Ectodermal cell (in vitro differentiated cells): ENCODE measurements around the gene GJA5.

ENCODE experiments used
- H3K27ac ChIP-seq: 2 replicates; pipeline ENCODE4 v1.7.0; 2013; ENCODE audit warnings: mild to moderate bottlenecking, low read depth, low read length; ENCODE audit not compliant: insufficient read depth, poor library complexity, severe bottlenecking
- H3K27me3 ChIP-seq: 2 replicates; pipeline ENCODE4 v1.7.0; 2013; ENCODE audit warnings: mild to moderate bottlenecking, low read length; ENCODE audit not compliant: insufficient read depth, control insufficient read depth, poor library complexity, severe bottlenecking
- H3K36me3 ChIP-seq: one replicate; pipeline ENCODE4 v1.7.0; 2013; ENCODE audit warnings: low read length; ENCODE audit not compliant: control insufficient read depth, insufficient read depth
- H3K4me1 ChIP-seq: one replicate; pipeline ENCODE4 v1.7.0; 2013; ENCODE audit warnings: low read length; ENCODE audit not compliant: control insufficient read depth, insufficient read depth
- H3K4me3 ChIP-seq: 2 replicates; pipeline ENCODE4 v1.7.0; 2013; ENCODE audit warnings: low read depth, low read length, control low read depth; ENCODE audit not compliant: insufficient read depth
- H3K9me3 ChIP-seq: 2 replicates; pipeline ENCODE4 v1.7.0; 2013; ENCODE audit warnings: mild to moderate bottlenecking, low read length, moderate library complexity; ENCODE audit not compliant: control insufficient read depth
- WGBS, 2 experiments: methylation state at CpG; one replicate each; pipeline ENCODE4 v1.1.7; 2013; ENCODE audit warnings: missing lambda C conversion rate in 2 of 2; 5-methylcytosine and 5-hydroxymethylcytosine counted together

The GJA5 gene

DNA sequence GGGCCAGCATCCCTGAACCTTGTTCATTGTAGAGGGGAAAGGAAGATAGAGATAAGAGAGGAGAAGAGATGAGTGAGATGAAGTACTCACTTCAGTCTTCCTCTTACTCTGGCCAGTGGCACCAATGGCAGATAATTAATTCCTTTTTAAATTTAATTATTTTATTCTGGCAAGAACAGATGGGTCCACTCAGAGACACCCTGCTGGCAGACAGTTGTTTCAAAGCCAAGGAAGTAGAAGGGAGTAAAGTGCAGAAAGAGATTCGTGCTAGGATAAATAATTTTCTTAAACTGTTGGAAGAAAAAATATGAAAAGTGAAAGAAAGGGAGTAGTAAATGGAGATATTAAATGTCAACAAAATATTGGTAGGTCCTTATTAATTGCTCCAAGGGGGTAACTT lies 7.7 kb upstream of the GJA5 start:
- Histone ChIP-seq H3K36me3 (no peaks in the 10 kb centered on the region), H3K27me3 (no peaks in the 10 kb centered on the region), H3K4me1 (peaks cover 3% of the 10 kb centered on the region), H3K4me3 (no peak overlapping the region), H3K9me3 (no peaks in the 10 kb centered on the region), H3K27ac (no peak overlapping the region)
- WGBS, 2 experiments: 88 to 96% methylated on average over 1 of the region's 1 CpG

DNA sequence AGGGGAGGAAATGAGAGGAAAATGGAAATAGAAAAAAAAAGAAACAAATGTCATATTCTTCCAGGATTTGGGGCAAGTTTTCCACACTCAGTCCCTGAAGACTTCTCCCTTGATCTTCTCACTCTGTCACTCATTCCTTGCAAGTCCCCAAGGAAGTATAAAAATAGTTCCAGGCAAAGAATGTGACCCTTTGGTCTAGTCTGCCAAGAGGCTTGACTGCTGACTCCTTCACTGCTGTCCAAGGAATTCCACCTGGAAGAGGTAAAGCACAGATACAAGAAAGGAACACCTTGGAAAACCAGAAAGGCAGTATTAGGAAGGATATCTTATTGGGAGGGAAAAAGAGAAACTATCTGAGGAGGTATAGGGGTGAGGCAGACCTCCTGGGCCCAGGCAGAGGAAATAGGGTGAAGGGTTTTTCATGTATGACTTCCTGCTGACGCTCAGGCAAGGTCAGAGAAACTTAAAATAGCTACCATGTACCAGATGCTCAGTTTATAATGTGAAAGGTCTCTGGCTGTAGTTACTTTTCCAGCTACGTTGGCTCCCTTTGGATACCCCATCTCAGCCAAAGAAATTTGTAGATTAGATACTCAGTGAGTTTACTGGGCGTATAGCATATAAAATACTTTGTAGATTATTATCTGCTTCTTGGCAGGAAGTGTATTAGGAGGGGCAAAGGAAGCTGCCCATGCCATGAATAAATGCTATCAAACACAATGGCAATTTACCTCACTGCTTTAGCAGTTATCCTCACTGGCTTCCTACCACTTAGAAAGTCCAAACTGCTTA lies 2.0 kb upstream of the GJA5 start:
- no peaks in the 10 kb centered on the region for H3K9me3 ChIP-seq
- WGBS, 2 experiments: 91% methylated on average over 3 of the region's 3 CpGs
- no peaks in the 10 kb centered on the region for H3K4me1 ChIP-seq
- no peaks in the 10 kb centered on the region for H3K36me3 ChIP-seq
- no peak overlapping the region for H3K4me3 ChIP-seq
- H3K27me3 ChIP-seq: no peaks in the 10 kb centered on the region
- H3K27ac ChIP-seq: no peak overlapping the region

DNA sequence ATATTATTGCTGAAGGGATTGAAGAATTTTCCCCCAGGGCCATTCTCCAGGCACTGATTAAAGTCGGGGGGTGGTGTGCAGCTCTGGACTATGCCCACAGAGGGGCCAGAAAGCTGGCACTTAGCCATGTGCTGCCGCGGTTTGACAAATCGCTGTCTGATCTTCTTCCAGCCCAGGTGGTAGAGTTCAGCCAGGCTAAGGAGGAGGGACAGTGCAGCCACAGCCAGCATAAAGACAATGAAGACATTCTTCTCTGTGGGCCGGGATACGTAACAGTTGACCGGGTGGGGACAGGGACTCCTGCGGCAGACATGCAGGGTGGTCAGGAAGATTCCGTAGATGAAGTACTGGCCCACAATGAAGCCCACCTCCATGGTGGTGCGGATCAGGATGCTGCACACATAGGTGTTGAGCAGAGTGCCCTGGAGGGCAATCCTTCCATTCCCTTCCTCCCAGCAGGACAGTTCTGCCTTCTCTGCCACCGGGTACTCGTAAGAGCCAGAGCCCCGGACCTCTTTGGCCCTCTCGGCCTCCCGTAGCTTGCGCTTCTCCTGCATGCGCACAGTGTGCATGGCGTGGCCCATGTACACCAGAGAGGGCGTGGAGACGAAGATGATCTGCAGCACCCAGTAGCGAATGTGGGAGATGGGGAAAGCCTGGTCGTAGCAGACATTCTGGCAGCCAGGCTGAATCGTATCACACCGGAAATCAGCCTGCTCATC lies 1.9 kb downstream of the GJA5 start:
- 95 to 96% methylated on average over 24 of the region's 24 CpGs for WGBS, 2 experiments
- H3K9me3 ChIP-seq: no peaks in the 10 kb centered on the region
- H3K27me3 ChIP-seq: no peaks in the 10 kb centered on the region
- no peak overlapping the region for H3K27ac ChIP-seq
- no peaks in the 10 kb centered on the region for H3K36me3 ChIP-seq
- H3K4me3 ChIP-seq: no peak overlapping the region
- H3K4me1 ChIP-seq: no peaks in the 10 kb centered on the region

DNA sequence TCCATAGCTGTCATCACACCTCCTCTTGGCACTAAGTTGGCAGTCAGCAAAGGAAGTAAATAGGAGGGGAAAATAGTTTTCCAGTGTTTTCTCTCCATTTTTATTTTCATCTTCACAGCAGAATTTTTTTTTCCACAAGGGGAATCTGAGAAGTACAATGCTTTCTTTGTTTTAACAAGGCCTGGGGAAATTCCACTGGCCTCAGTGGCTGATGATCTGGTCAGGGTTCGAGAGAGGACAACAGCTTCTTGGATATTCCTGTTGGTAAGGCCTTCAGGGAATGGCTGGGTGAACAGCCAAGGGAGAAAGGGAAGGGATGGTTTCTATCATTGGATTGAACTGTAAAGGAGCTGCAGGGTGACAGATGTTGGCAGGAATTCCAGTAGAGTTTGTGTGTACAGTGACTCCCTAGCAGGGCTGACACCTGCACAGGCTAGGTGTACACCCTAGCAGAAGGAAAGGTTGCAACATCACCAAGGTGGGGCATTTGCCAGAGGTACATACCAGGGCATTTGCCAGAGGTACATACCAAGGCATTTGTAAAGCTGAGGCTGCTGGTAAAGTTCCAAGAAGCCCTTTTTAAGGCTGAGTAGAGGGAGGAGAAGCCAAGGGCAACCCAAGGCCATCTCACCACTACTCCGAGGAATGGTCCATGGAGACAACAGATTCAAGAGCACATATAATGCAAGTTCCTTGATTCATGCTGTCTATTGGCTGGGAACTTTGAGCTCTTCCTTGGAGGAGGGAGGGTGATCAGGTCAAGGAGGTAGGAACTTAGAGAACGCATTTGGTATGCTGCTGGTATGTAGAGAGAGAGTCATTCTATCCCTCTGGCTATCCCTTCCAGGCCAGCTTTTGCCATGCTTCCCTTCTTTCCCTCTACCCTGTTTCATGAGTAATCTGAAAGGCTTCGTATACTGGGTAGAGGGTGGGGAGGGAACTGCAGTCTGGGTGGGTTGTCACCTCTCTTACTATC lies 3.1 kb downstream of the GJA5 start:
- 88 to 91% methylated on average over 3 to 4 of the region's 4 CpGs for WGBS, 2 experiments
- H3K27me3 ChIP-seq: no peaks in the 10 kb centered on the region
- no peak overlapping the region for H3K27ac ChIP-seq
- no peaks in the 10 kb centered on the region for H3K4me1 ChIP-seq
- no peak overlapping the region for H3K4me3 ChIP-seq
- H3K36me3 ChIP-seq: no peaks in the 10 kb centered on the region
- H3K9me3 ChIP-seq: no peaks in the 10 kb centered on the region

DNA sequence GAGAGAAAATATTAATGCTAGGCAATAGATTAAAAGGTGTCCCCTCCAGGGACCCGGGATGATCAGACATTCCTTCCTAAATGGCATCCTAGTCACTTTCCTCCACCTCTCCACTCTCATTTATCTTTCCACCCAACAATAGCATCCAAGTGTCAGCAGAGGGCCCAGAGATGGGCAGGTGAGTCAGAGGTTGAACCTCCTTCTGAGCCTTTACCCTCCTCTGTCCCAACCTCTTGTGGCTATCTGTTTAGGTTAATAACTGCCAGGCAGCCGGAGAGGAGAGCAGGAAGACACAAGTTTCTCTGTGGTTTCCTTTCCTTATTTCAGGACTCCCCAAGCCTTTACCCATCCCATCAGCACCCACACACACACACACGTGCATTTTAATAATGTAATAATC lies 4.1 kb downstream of the GJA5 start:
- 90 to 93% methylated on average over 3 of the region's 3 CpGs for WGBS, 2 experiments
- no peaks in the 10 kb centered on the region for H3K4me1 ChIP-seq
- no peaks in the 10 kb centered on the region for H3K27me3 ChIP-seq
- H3K9me3 ChIP-seq: no peaks in the 10 kb centered on the region
- no peaks in the 10 kb centered on the region for H3K36me3 ChIP-seq
- no peak overlapping the region for H3K4me3 ChIP-seq
- H3K27ac ChIP-seq: no peak overlapping the region

DNA sequence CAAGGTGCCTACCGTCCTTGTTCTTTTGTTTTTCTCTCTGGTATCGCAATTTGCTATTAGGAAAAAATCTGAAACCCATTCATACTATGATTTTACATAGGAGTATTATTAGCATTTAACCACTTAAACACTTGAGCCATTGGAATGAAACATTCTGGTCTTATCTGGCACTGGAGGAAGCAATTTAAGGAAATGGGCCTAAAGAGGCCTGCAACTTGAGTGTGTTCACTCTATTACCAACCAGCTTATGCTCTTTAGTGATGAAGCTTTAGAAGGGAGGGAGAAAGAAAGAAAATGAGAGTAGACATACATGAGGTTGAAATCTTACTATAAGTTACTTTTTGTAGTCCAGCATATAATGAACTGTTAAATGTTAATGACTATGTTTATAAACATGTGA lies 5.7 kb downstream of the GJA5 start:
- Histone ChIP-seq H3K27me3 (no peaks in the 10 kb centered on the region), H3K4me1 (no peaks in the 10 kb centered on the region), H3K36me3 (no peaks in the 10 kb centered on the region), H3K27ac (no peak overlapping the region), H3K9me3 (no peaks in the 10 kb centered on the region), H3K4me3 (no peak overlapping the region)
- 75 to 86% methylated on average over 1 to 2 of the region's 2 CpGs for WGBS, 2 experiments

DNA sequence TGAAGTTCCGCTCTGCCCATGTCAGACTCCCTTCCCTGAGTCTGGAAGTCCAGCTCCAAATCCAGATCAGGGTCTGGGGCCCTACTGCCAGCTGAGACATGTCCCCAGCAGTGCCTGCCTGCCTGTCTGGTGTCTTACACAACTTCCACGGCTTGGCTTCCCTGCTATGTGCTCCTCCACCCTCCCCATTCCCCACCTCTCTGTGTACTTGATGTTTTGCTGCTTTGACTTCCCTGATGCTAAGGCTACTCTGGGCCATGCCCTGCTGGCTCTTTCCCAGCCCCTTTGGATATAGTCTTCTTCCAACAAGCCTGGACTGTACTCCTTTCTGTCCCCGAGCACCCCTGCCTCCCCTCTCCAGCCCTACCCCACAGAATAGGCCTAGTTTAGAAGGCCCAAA lies 7.3 kb downstream of the GJA5 start:
- Histone ChIP-seq H3K4me1 (no peaks in the 10 kb centered on the region), H3K9me3 (no peaks in the 10 kb centered on the region), H3K27me3 (no peaks in the 10 kb centered on the region), H3K27ac (no peak overlapping the region), H3K4me3 (no peak overlapping the region), H3K36me3 (no peaks in the 10 kb centered on the region)
- WGBS, 2 experiments: 81 to 85% methylated on average over 3 of the region's 3 CpGs

DNA sequence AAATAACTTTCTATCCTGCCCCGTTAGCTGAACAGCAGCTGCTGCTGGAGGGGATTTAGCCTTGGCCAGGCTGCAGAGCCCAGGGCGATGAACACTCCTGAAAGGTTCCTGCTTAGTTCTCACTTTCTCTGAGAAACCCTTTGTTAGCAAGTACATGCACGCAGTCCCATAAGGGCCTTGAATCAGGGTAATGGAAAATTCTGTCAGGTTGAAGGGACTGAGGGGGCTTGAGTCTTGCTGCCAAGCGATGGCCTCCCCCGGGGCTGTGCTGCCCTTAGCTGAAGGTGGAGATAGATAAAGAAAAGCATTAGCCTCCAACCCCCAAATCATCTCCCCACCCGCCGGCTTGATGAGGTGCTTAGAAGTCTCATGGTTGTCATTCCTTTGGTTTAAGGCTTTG lies 7.9 kb downstream of the GJA5 start:
- no peak overlapping the region for H3K27ac ChIP-seq
- H3K9me3 ChIP-seq: no peaks in the 10 kb centered on the region
- H3K36me3 ChIP-seq: no peaks in the 10 kb centered on the region
- no peaks in the 10 kb centered on the region for H3K4me1 ChIP-seq
- 82 to 88% methylated on average over 3 to 7 of the region's 7 CpGs for WGBS, 2 experiments
- no peaks in the 10 kb centered on the region for H3K27me3 ChIP-seq
- no peak overlapping the region for H3K4me3 ChIP-seq

- Histone ChIP-seq H3K27me3 (no peaks in the 10 kb centered on the region), H3K4me3 (no peak overlapping the region), H3K27ac (no peak overlapping the region), H3K36me3 (no peaks in the 10 kb centered on the region), H3K4me1 (no peaks in the 10 kb centered on the region), H3K9me3 (no peaks in the 10 kb centered on the region)
- WGBS, 2 experiments: 81 to 92% methylated on average over 5 of the region's 5 CpGs
These were observed 9.1 kb downstream of the GJA5 start for GRCh38 chr1:147751346-147751745.
